B cell (primary cell): ENCODE measurements around the gene RCHY1.

Experiments
- CTCF ChIP-seq: fragments of 200-600 bp; IDR thresholded peaks from one replicate; pipeline ENCODE4 v1.8.0; 2022; ENCODE audit warnings: antibody characterized with exemption, mild to moderate bottlenecking
- EZH2 ChIP-seq: IDR thresholded peaks from 2 replicates; pipeline ENCODE4 v1.6.1; 2012; ENCODE audit warnings: borderline replicate concordance, low read depth, mild to moderate bottlenecking, moderate library complexity, low read length; ENCODE audit not compliant: insufficient read depth, poor library complexity, severe bottlenecking

- TF ChIP-seq EZH2 = no peak
- no peak for TF ChIP-seq CTCF
These were observed 1.9 kb upstream of the RCHY1 start for GRCh38 chr4:75516144-75516543.
